GM19372 (cell line): ENCODE results near the gene NR5A2.

Experiments
- ATAC-seq: cut with Tn5 transposase; IDR thresholded peaks from one replicate; pipeline ENCODE4 v1.9.1; 2021; ENCODE audit warnings: mild to moderate bottlenecking, low read depth, moderate library complexity; ENCODE audit not compliant: unreplicated experiment

NR5A2 gene

GRCh38 chr1:200154069-200154767 lies 126.7 kb downstream of the NR5A2 start:
- peak; percentile 91 for ATAC-seq

GRCh38 chr1:200157715-200158114 lies 130.2 kb downstream of the NR5A2 start:
- no peak for ATAC-seq

DNA sequence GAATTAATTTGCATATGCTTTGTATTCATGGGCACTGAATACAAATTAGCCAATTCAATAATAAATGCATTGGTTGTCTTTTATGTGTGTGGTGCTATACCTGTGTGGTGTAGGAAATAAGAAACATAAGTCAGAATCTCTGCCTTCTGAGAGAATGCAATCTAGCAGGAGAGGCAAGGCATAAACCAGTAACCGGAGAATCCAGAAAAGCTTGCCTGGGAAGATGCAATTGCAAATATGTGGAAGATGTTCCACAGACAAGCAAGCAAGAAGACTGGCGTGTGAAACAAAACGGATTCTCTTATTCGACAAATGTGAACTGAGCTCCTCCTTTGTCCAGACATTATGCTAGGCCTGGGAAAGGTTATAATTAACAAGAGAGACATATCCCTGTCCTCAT lies 134.3 kb downstream of the NR5A2 start:
- no peak for ATAC-seq

DNA sequence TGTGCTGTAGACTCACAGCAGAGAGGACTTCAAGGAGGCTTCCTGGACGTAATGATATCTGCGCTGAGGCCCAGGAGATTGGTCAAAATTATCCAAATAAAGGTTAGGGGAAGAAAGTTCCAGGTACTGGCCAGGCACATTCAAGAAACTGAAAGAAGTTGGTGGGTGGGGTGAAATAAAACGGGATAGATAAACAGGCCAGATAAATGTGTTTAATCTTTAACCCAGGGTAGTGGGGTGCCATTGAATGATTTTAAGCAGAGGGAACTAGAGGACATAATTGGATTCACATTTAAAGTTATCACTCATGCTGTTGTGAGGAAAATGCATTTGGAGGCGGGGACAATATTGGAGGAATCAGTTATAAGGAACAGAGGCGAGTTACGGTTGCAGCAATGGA lies 134.7 kb downstream of the NR5A2 start:
- no peak for ATAC-seq

DNA sequence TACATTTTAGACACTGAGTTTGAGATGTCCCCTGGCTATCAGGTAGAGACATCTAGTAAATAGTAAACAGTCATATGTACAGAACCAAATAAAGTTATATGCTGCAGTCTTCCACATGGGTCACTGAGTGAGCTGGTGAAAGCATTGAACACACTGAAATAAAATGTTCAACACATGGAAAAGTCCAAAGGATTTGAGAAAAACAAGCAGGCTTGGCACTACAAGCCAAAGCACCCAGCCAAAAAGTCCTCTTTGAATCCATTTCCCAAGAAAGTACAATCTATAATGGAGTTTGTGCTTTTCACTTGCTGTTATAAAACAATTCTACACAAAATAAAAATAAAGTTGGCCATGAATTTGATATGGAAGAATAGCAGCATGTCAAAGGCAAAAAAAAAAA lies 135.4 kb downstream of the NR5A2 start:
- ATAC-seq = no peak

- no peak for ATAC-seq
These were observed 136.4 kb downstream of the NR5A2 start for GRCh38 chr1:200163911-200164310.

DNA sequence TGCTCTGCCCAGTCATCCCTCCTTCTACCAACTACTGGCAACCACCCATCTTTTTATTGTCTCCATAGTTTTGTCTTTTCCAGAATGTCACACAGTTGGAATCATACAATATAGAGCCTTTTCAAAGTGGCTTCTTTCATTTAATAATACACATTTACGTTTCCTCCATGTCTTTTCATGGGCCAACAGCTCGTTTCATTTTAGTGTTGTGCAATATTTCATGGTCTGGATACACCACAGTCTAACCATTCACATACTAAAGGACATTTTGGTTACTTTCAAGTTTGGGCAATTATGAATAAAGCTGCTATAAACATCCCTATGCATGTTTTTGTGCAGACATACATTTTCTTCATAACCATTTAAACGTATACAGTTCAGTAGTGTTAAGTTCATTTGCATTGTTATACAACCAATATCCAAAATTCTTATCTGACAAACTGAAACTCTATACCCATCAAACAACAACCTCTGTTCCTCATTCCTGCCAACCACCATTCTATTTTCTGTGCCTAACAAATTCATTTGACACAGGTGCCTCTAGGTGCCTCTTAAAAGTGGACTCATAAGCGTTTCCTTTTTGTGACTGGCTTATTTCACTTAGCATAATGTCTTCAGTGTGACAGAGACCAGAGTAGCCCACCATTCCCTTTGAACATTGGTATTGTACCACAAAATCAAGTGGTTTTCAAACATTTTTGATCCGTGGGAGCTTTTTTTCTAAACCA lies 138.1 kb downstream of the NR5A2 start:
- no peak for ATAC-seq

- no peak for ATAC-seq
These were observed 138.9 kb downstream of the NR5A2 start for GRCh38 chr1:200166411-200166810.

DNA sequence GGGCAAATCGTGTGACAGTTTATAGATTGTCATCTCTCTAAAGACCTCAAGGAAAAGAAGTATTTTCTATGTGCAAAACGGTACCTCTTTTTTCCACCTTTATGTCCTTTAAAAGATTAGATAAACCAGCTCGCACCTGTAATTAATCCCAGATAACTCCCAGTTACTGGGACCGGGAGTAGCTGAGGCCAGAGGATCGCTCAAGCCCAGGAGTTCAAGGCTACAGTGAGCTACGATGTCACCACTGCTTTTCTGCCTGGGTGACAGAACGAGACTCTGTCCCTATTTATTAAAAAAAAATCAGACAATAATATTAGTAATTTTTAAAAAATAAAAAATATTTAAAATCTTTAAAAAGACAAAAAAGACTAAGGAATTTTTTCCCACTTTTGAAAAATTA lies 141.4 kb downstream of the NR5A2 start:
- ATAC-seq = no peak

GRCh38 chr1:200172311-200172710 lies 144.8 kb downstream of the NR5A2 start:
- ATAC-seq = no peak

GRCh38 chr1:200173097-200173618 lies 145.6 kb downstream of the NR5A2 start:
- no peak for ATAC-seq

GRCh38 chr1:200174525-200175295 lies 147.2 kb downstream of the NR5A2 start:
- no peak for ATAC-seq

GRCh38 chr1:200176181-200176580 lies 148.7 kb downstream of the NR5A2 start:
- ATAC-seq = no peak

GRCh38 chr1:200176798-200177197 lies 149.3 kb downstream of the NR5A2 start:
- ATAC-seq = no peak

DNA sequence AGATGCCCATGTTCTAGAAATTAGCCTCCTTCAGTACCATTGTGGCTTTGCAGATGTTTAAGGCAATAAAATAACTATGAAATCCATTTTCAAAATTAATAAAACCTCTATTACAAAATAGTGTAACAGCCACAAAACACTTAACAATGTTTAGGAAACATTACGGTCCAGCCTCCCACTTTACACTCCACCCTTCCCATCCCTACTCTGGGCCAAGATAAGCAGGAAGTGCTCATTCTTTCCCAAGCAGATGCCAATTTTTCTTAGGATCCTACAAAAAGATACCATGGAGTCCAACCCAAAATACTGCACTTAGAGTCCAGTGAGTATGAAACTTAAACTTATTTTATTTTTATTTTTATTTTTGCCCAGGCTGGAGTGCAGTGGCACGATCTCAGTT lies 150.8 kb downstream of the NR5A2 start:
- no peak for ATAC-seq

- ATAC-seq = no peak
These were observed 151.7 kb downstream of the NR5A2 start for GRCh38 chr1:200179126-200179780.

DNA sequence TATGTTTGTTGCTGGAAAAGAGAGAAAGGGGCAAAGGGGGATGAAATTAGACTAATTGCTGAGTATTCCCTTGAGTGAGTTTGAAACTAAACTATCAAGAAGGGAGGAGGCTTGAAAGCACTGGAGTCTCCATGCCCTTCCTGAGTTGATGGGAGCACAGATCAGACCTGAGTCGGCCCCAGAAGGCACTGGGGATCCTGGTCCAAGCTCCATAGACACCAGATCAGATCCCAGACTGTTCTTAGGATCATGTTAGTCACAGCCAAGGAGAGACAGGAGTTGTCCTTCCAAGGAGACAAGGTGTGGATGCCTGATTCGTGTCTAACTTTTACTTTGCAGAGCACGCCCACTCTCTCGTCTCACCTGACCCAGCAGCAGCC lies 152.3 kb downstream of the NR5A2 start:
- ATAC-seq = no peak

GRCh38 chr1:200180821-200181220 lies 153.3 kb downstream of the NR5A2 start:
- ATAC-seq = no peak

- no peak for ATAC-seq
These were observed 154.4 kb downstream of the NR5A2 start for GRCh38 chr1:200181861-200182260.

- ATAC-seq = no peak
These were observed 155.2 kb downstream of the NR5A2 start for GRCh38 chr1:200182701-200183100.

- ATAC-seq = no peak
These were observed 156.1 kb downstream of the NR5A2 start for GRCh38 chr1:200183637-200184036.
